Right lobe of liver (tissue), 4 donors: ENCODE results near the gene SCYL1.
"Not testable (repeated sequence)": the region's sequence is repeated elsewhere in the genome, so short reads cannot be mapped to it uniquely, and the experiment has no call there.

Experiments
- POLR2A ChIP-seq: fragments of 450-650 bp; IDR thresholded peaks from one replicate; pipeline ENCODE4 v1.6.1; 2017; ENCODE audit warnings: antibody characterized with exemption, mild to moderate bottlenecking
- TF ChIP-seq, protein P1 (sequence below), 4 donors: fragments of 200-600 bp in 3 of 4; fragments of 450-650 bp in 1 of 4; IDR thresholded peaks; one replicate each; pipeline versions ENCODE4 v1.5.1 to v1.8.0; 2016 to 2022; ENCODE audit warnings: antibody characterized with exemption in 4 of 4, mild to moderate bottlenecking in 2 of 4
- donor health status: DM: no; HTN: no; CAD: no.
- donor health status: DM: no; HTN: no; CAD: no.
- donor health status: DM: no; HTN: yes; CAD: no.

DNA sequence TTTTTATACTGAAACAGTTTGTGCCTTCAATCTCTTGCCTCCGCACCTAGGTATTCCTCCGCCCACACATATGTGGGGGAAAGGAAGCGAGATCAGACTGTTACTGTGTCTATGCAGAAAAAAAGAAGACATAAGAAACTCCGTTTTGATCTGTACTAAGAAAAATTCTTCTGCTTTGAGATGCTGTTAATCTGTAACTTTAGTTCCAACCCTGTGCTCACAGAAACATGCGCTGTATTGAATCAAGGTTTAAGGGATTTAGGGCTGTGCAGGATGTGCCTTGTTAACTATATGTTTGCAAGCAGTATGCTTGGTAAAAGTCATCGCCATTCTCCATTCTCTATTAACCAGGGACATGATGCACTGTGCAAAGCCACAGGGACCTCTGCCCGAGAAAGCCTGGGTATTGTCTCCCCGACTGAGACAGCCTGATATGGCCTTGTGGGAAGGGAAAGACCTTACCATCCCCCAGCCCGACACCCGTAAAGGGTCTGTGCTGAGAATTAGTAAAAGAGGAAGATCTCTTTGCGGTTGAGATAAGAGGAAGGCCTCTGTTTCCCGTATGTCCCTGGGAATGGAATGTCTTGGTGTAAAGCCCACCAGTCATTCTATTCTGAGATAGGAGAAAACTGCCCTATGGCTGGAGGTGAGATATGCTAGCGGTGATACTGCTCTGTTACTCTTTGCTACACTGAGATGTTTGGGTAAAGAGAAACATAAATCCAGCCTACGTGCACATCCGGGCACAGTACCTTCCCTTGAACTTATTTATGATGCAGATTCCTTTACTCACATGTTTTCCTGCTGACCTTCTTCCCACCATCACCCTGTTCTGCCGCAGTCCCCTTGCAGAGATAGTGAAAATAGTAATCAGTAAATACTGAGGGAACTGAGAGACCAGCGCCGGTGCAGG, 1.9 kb upstream of the SCYL1 start:
- TF ChIP-seq, protein P1, sequence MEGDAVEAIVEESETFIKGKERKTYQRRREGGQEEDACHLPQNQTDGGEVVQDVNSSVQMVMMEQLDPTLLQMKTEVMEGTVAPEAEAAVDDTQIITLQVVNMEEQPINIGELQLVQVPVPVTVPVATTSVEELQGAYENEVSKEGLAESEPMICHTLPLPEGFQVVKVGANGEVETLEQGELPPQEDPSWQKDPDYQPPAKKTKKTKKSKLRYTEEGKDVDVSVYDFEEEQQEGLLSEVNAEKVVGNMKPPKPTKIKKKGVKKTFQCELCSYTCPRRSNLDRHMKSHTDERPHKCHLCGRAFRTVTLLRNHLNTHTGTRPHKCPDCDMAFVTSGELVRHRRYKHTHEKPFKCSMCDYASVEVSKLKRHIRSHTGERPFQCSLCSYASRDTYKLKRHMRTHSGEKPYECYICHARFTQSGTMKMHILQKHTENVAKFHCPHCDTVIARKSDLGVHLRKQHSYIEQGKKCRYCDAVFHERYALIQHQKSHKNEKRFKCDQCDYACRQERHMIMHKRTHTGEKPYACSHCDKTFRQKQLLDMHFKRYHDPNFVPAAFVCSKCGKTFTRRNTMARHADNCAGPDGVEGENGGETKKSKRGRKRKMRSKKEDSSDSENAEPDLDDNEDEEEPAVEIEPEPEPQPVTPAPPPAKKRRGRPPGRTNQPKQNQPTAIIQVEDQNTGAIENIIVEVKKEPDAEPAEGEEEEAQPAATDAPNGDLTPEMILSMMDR (IDR thresholded peaks at IDR 0.05): not testable (repeated sequence)
- not testable (repeated sequence) for TF ChIP-seq POLR2A
